K562 (cell line): ENCODE data around the gene RFX3. TPM values are rescaled to one million over a fixed set of nuclear protein-coding genes. Genes with fewer than 3 reads are reported as not detected.

Source experiments
- ATAC-seq: fragments of 200-7000 bp; cut with Tn5 transposase; 3 replicates; pipeline ENCODE4 v1.9.1; 2020; ENCODE audit warnings: moderate library complexity
- BruUV-seq: library from RNA; stranded (reverse); fragments of 400-500 nt; replicated peaks from 2 replicates; lab custom pipeline; 2021; lab: Mats Ljungman, UMichigan
- CTCF ChIA-PET: fragments of 300-600 bp; formaldehyde crosslinking; extraction: SDS; loops from one replicate; lab custom pipeline; 2021; ENCODE audit warnings: low intra/inter-chr PET ratio; lab: Yijun Ruan, JAX
- POLR2A ChIA-PET: fragments of 300-600, 350-650 bp; sonication (Branson Sonifier 250); formaldehyde crosslinking; extraction: SDS; loops from one replicate; lab custom pipeline; 2021; ENCODE audit warnings: antibody characterized with exemption, inconsistent platforms; lab: Yijun Ruan, JAX
- DNase-seq, 4 experiments: peaks; one replicate each; pipeline versions ENCODE4 v3.0.0 to v3.0.0-alpha.2; 2011 to 2018; ENCODE audit warnings: low spot score in 3 of 4, mixed read lengths in 3 of 4; ENCODE audit errors: extremely low read depth in 1 of 4
- FAIRE-seq: peaks from 2 replicates; lab custom pipeline; 2011; peaks lifted over from hg19 to GRCh38; lab: Jason Lieb, UNC
- H2AFZ ChIP-seq: 2 replicates; pipeline ENCODE4 v1.6.0; 2011; ENCODE audit warnings: low read depth, low read length, control low read depth, inconsistent platforms
- H3K27ac ChIP-seq: fragments of 200-600 bp; 3 replicates; pipeline ENCODE4 v1.8.0; 2011; ENCODE audit warnings: low read depth, mild to moderate bottlenecking, control low read depth, inconsistent platforms, low read length, moderate library complexity, mixed read lengths; ENCODE audit errors: extremely low read depth
- H3K27me3 ChIP-seq, 2 experiments: fragments of 300-600 bp in 1 of 2; 2 replicates in 1 of 2; 3 replicates in 1 of 2; pipeline versions ENCODE4 v1.6.0 to v1.8.0; 2011; ENCODE audit warnings: inconsistent platforms in 2 of 2, low read length in 2 of 2, mild to moderate bottlenecking in 1 of 2, mixed read lengths in 1 of 2, moderate library complexity in 1 of 2; ENCODE audit not compliant: control insufficient read depth in 2 of 2, insufficient read depth in 2 of 2
- H3K36me3 ChIP-seq: fragments of 300-600 bp; 3 replicates; pipeline ENCODE4 v1.8.0; 2011; ENCODE audit warnings: mild to moderate bottlenecking, low read length, inconsistent platforms; ENCODE audit not compliant: control insufficient read depth, insufficient read depth
- H3K4me1 ChIP-seq, 2 experiments: fragments of 200-600 bp in 1 of 2; replicated peaks in 1 of 2; 2 replicates in 1 of 2; 3 replicates in 1 of 2; pipeline versions ENCODE4 v1.5.1 to v1.8.0; 2011; ENCODE audit warnings: inconsistent platforms in 2 of 2, low read length in 2 of 2, mild to moderate bottlenecking in 1 of 2, mixed read lengths in 1 of 2, moderate library complexity in 1 of 2; ENCODE audit not compliant: control insufficient read depth in 2 of 2, insufficient read depth in 2 of 2
- H3K4me2 ChIP-seq: 2 replicates; pipeline ENCODE4 v1.6.1; 2011; ENCODE audit warnings: low read length, control low read depth, inconsistent platforms, mixed read lengths; ENCODE audit not compliant: insufficient read depth
- H3K4me3 ChIP-seq: fragments of 200-600 bp; sonication (generic), shearing (Covaris generic); 2 replicates; pipeline ENCODE4 v1.5.1; 2016; ENCODE audit warnings: control low read depth, inconsistent platforms
- H3K79me2 ChIP-seq: fragments of 200-600 bp; 3 replicates; pipeline ENCODE4 v1.8.0; 2011; ENCODE audit warnings: low read length, inconsistent platforms; ENCODE audit not compliant: control insufficient read depth, insufficient read depth
- H3K9ac ChIP-seq, 2 experiments: 2 replicates each; pipeline versions ENCODE4 v1.6.0 to v1.6.1; 2011; ENCODE audit warnings: low read depth in 2 of 2, low read length in 2 of 2, control low read depth in 1 of 2, inconsistent platforms in 1 of 2, mild to moderate bottlenecking in 1 of 2, mixed read lengths in 1 of 2; ENCODE audit not compliant: insufficient read depth in 1 of 2
- H3K9me1 ChIP-seq: one replicate; pipeline ENCODE4 v1.6.0; 2011; ENCODE audit warnings: inconsistent platforms, mild to moderate bottlenecking, low read length, moderate library complexity; ENCODE audit not compliant: control insufficient read depth, insufficient read depth
- H3K9me3 ChIP-seq: replicated peaks from 2 replicates; pipeline ENCODE4 v1.5.1; 2011; ENCODE audit warnings: low read depth, low read length, inconsistent platforms; ENCODE audit not compliant: control insufficient read depth, insufficient read depth
- H4K20me1 ChIP-seq: replicated peaks from 2 replicates; pipeline ENCODE4 v1.6.1; 2011; ENCODE audit warnings: low read length, inconsistent platforms, mixed read lengths; ENCODE audit not compliant: control insufficient read depth, insufficient read depth
- FOXJ2 ChIP-seq: fragments of 200-800 bp; sonication (Bioruptor generic); IDR thresholded peaks from 2 replicates; pipeline ENCODE4 v1.6.1; 2016; ENCODE audit warnings: missing genetic modification characterization, missing compliant biosample characterization
- JUND ChIP-seq, 2 experiments: IDR thresholded peaks; 2 replicates in 1 of 2; 3 replicates in 1 of 2; pipeline ENCODE4 v1.6.1; 2011; ENCODE audit warnings: borderline replicate concordance in 2 of 2, low read depth in 2 of 2, low read length in 2 of 2, improper control_type of control experiment in 1 of 2, missing biosample characterization in 1 of 2, missing genetic modification characterization in 1 of 2, missing genetic modification reagents in 1 of 2
- NFE2 ChIP-seq: IDR thresholded peaks from 2 replicates; pipeline ENCODE4 v1.6.1; 2014; ENCODE audit warnings: antibody characterized with exemption, low read depth
- ZFP36 ChIP-seq: fragments of 150-350 bp; IDR thresholded peaks from 2 replicates; pipeline ENCODE4 v1.6.1; 2018; ENCODE audit warnings: low read length, low read depth; ENCODE audit not compliant: partially characterized antibody
- ZNF384 ChIP-seq: IDR thresholded peaks from 2 replicates; pipeline ENCODE4 v1.6.1; 2012; ENCODE audit warnings: low read depth, low read length, improper control_type of control experiment
- ZZZ3 ChIP-seq: fragments of 450-650 bp; IDR thresholded peaks from 2 replicates; pipeline ENCODE4 v1.6.1; 2016; ENCODE audit warnings: antibody characterized with exemption, mild to moderate bottlenecking, moderate library complexity
- WGBS: fragments of 100-300 bp; shearing (Covaris generic); methylation state at CpG from one replicate; pipeline ENCODE4 v1.1.6; 2016; ENCODE audit warnings: low coverage, mixed read lengths; ENCODE audit not compliant: insufficient coverage; ENCODE audit errors: missing lambda C conversion rate; 5-methylcytosine and 5-hydroxymethylcytosine counted together
- in situ Hi-C: fragments of 300-500 bp; cut with MboI; formaldehyde crosslinking; loops from 4 replicates; pipeline ENCODE4 v1.15.0; 2018; ENCODE audit warnings: inconsistent platforms, mixed read lengths
- intact Hi-C: fragments of 100-400 bp; cut with micrococcal nuclease; formaldehyde crosslinking; loops from 2 replicates; pipeline ENCODE4 v1.14.2; 2022
- polyA plus RNA-seq, 8 experiments: library from polyadenylated mRNA; depleted of rRNA in 4 of 8; stranded (reverse) in 5 of 8; unstranded in 3 of 8; fragments of >200 nt; fragmentation: Nextera tagmentation in 2 of 8; fragmentation: Illumina TruSeq in 1 of 8; extraction: Ambion mirVana in 2 of 8; extraction: Trizol in 1 of 8; gene quantifications; 2 replicates each; pipeline versions ENCODE4 v1.2.1 to v1.2.3, GENCODE V29; 2011 to 2014; ENCODE audit warnings: inconsistent platforms in 1 of 8, missing spikeins in 1 of 8
- total RNA-seq, 7 experiments: library from RNA; depleted of rRNA in 6 of 7; stranded (reverse); fragments of >200 nt in 6 of 7; fragmentation: Illumina TruSeq in 2 of 7; extraction: Trizol in 2 of 7; gene quantifications; 2 replicates each; pipeline versions ENCODE4 v1.2.1 to v1.2.3, GENCODE V29; 2011 to 2021; ENCODE audit warnings: low replicate concordance in 1 of 7
- TF ChIP-seq, protein P1 (sequence below), 2 experiments: fragments of 450-650 bp in 1 of 2; sonication (generic) in 1 of 2; formaldehyde crosslinking in 1 of 2; IDR thresholded peaks; 2 replicates each; pipeline versions ENCODE4 v1.7.1 to v1.9.0; 2016 to 2022; ENCODE audit warnings: inconsistent platforms in 1 of 2, mild to moderate bottlenecking in 1 of 2, missing genetic modification reagents in 1 of 2
- TF ChIP-seq, protein P2 (sequence below): sonication (generic); formaldehyde crosslinking; IDR thresholded peaks from 2 replicates; pipeline ENCODE4 v1.8.0; 2022; ENCODE audit warnings: mild to moderate bottlenecking, missing genetic modification reagents
- TF ChIP-seq, protein P3 (sequence below): fragments of 250-450 bp; sonication (Bioruptor Pico); IDR thresholded peaks from 2 replicates; pipeline ENCODE4 v1.8.0; 2022; ENCODE audit warnings: inconsistent platforms, mild to moderate bottlenecking, moderate library complexity, borderline replicate concordance

Gene RFX3
- total and polyA plus RNA-seq, 9 of the 15 experiments (the other 6 are each of a cell fraction or from before 2014, with no cell fraction given), result 0.86 to 4.9 (median 2.0) TPM

DNA sequence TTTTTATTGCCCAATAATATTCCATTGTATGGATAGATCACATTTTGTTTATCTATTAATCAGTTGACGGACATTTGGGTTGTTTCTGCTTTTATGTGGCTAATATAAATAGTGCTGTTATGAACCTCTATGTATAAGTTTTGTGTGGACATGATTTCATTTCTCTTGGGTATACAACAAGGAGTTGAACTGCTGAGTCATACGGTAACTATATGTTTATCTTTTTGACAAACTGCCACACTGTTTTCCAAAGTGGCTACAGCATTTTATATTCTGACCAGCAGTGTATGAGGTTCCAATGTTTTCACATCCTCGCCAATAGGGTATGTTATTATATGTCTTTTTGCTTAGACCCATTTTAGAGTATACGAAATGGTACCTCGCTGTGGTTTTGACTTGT lies 264.3 kb downstream of the RFX3 start:
- no peaks in the 10 kb centered on the region for H4K20me1 ChIP-seq
- DNase-seq (no peak), ATAC-seq (peak; percentile 48; the same call in 2 of the 3 replicates), FAIRE-seq (no peak)
- peak overlapping the region; percentile 34; the same call in 1 of the 2 replicates for H2AFZ ChIP-seq
- no peaks in the 10 kb centered on the region for H3K9me3 ChIP-seq
- POLR2A ChIA-PET, result no interaction called here
- H3K4me3 ChIP-seq, result no peak overlapping the region
- CTCF ChIA-PET, result no interaction called here
- 45% methylated on average over 5 of the region's 5 CpGs for WGBS
- BruUV-seq, result no TSS peak
- no peaks in the 10 kb centered on the region for H3K36me3 ChIP-seq
- intact Hi-C loops, result no loop called here
- in situ Hi-C loops, result no loop called here
- H3K27me3 ChIP-seq, result no peaks in the 10 kb centered on the region
- H3K79me2 ChIP-seq, result no peaks in the 10 kb centered on the region
- no peak overlapping the region for H3K4me2 ChIP-seq
- no peak overlapping the region for H3K9ac ChIP-seq
- 0 out of 5 replicates have a peak, but pooled peaks cover 0 to 2% of the 10 kb centered on the region in 2 experiments for H3K4me1 ChIP-seq
- no peak overlapping the region; the same call in 2 of the 3 replicates for H3K27ac ChIP-seq
- no peaks in the 10 kb centered on the region for H3K9me1 ChIP-seq
- TF ChIP-seq JUND (IDR thresholded peaks at IDR 0.05; ENCODE audit: borderline replicate concordance, low read depth, low read length) (no peak), JUND (tag; IDR thresholded peaks at IDR 0.05; ENCODE audit: borderline replicate concordance, low read depth, low read length) (0 out of 3 replicates have a peak, but pooled peaks have one; percentile 16), ZZZ3 (no peak), FOXJ2 (tag) (no peak), ZNF384 (no peak), NFE2 (peak; percentile 75), ZFP36 (no peak)
- TF ChIP-seq, protein P1, sequence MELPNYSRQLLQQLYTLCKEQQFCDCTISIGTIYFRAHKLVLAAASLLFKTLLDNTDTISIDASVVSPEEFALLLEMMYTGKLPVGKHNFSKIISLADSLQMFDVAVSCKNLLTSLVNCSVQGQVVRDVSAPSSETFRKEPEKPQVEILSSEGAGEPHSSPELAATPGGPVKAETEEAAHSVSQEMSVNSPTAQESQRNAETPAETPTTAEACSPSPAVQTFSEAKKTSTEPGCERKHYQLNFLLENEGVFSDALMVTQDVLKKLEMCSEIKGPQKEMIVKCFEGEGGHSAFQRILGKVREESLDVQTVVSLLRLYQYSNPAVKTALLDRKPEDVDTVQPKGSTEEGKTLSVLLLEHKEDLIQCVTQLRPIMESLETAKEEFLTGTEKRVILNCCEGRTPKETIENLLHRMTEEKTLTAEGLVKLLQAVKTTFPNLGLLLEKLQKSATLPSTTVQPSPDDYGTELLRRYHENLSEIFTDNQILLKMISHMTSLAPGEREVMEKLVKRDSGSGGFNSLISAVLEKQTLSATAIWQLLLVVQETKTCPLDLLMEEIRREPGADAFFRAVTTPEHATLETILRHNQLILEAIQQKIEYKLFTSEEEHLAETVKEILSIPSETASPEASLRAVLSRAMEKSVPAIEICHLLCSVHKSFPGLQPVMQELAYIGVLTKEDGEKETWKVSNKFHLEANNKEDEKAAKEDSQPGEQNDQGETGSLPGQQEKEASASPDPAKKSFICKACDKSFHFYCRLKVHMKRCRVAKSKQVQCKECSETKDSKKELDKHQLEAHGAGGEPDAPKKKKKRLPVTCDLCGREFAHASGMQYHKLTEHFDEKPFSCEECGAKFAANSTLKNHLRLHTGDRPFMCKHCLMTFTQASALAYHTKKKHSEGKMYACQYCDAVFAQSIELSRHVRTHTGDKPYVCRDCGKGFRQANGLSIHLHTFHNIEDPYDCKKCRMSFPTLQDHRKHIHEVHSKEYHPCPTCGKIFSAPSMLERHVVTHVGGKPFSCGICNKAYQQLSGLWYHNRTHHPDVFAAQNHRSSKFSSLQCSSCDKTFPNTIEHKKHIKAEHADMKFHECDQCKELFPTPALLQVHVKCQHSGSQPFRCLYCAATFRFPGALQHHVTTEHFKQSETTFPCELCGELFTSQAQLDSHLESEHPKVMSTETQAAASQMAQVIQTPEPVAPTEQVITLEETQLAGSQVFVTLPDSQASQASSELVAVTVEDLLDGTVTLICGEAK (IDR thresholded peaks at IDR 0.05), result no peak
- TF ChIP-seq, protein P1 (CRISPR knock-in tag; IDR thresholded peaks at IDR 0.05), result no peak
- TF ChIP-seq, protein P2, sequence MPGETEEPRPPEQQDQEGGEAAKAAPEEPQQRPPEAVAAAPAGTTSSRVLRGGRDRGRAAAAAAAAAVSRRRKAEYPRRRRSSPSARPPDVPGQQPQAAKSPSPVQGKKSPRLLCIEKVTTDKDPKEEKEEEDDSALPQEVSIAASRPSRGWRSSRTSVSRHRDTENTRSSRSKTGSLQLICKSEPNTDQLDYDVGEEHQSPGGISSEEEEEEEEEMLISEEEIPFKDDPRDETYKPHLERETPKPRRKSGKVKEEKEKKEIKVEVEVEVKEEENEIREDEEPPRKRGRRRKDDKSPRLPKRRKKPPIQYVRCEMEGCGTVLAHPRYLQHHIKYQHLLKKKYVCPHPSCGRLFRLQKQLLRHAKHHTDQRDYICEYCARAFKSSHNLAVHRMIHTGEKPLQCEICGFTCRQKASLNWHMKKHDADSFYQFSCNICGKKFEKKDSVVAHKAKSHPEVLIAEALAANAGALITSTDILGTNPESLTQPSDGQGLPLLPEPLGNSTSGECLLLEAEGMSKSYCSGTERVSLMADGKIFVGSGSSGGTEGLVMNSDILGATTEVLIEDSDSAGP, result no peak
- TF ChIP-seq, protein P3, sequence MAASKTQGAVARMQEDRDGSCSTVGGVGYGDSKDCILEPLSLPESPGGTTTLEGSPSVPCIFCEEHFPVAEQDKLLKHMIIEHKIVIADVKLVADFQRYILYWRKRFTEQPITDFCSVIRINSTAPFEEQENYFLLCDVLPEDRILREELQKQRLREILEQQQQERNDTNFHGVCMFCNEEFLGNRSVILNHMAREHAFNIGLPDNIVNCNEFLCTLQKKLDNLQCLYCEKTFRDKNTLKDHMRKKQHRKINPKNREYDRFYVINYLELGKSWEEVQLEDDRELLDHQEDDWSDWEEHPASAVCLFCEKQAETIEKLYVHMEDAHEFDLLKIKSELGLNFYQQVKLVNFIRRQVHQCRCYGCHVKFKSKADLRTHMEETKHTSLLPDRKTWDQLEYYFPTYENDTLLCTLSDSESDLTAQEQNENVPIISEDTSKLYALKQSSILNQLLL (CRISPR knock-in tag), result no peak
